C4-2B (cell line): Measurements from ENCODE around the gene EIF2B5.

Experiments
- ZFX ChIP-seq: fragments of 450-650 bp; IDR thresholded peaks from 2 replicates; pipeline ENCODE4 v1.6.1; 2017
- TF ChIP-seq, protein P1 (sequence below): fragments of 450-650 bp; conservative IDR thresholded peaks from 2 replicates; pipeline ENCODE4 v1.5.1; 2017; ENCODE audit warnings: mild to moderate bottlenecking

DNA sequence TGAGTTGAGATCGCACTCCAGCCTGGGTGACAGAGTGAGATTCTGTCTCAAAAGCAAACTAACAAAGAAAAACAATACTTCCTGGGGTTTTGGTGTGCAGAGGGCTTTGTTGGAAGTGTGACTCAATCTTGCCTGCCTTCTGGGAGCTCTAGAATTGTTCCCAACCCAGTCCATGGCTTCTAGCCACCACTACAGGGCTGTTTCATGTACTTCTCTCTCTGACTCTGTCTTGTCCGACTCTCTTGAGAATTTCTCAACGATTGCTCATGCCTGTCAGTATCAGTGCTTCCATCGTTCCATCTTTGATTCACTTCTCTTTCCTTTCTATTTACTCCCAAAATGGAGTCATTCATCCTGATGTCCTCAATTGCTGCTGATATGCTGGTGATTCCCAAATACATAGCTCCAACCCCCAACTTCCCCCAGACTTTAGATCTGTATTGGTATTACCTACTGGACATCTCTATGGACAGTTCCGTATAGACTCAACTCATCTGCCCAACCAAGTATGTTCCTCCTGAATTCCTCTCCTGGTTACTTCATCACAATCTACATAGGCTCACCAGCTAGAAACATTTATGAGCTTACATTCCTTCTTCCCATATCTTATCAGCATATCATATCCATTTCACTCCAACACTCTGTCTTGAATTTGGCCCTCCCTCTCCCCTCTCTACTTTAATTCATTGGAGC, 37.7 kb downstream of the EIF2B5 start:
- TF ChIP-seq, protein P1, sequence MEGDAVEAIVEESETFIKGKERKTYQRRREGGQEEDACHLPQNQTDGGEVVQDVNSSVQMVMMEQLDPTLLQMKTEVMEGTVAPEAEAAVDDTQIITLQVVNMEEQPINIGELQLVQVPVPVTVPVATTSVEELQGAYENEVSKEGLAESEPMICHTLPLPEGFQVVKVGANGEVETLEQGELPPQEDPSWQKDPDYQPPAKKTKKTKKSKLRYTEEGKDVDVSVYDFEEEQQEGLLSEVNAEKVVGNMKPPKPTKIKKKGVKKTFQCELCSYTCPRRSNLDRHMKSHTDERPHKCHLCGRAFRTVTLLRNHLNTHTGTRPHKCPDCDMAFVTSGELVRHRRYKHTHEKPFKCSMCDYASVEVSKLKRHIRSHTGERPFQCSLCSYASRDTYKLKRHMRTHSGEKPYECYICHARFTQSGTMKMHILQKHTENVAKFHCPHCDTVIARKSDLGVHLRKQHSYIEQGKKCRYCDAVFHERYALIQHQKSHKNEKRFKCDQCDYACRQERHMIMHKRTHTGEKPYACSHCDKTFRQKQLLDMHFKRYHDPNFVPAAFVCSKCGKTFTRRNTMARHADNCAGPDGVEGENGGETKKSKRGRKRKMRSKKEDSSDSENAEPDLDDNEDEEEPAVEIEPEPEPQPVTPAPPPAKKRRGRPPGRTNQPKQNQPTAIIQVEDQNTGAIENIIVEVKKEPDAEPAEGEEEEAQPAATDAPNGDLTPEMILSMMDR, result no peak
- TF ChIP-seq ZFX, result no peak
